Liver (tissue), 9 donors: ENCODE results near the gene ACVR1C. TPM values are rescaled to one million over a fixed set of nuclear protein-coding genes. Genes with fewer than 3 reads are reported as not detected.
"Not testable (repeated sequence)": the region's sequence is repeated elsewhere in the genome, so short reads cannot be mapped to it uniquely, and the experiment has no call there.

Experiments used
- DNase-seq: peaks from one replicate; pipeline ENCODE4 v3.0.0-alpha.2; 2017; ENCODE audit warnings: low spot score
- H3K27ac ChIP-seq, 2 donors: one replicate each; pipeline ENCODE4 v1.7.0; 2013; ENCODE audit warnings: inconsistent platforms in 2 of 2, low read length in 2 of 2, control low read depth in 1 of 2, low read depth in 1 of 2, mild to moderate bottlenecking in 1 of 2
- H3K27me3 ChIP-seq, 4 donors: one replicate each; pipeline versions ENCODE4 v1.6.1 to v1.7.0; 2013; ENCODE audit warnings: low read length in 3 of 4, inconsistent platforms in 1 of 4, mild to moderate bottlenecking in 1 of 4, moderate library complexity in 1 of 4; ENCODE audit not compliant: control insufficient read depth in 4 of 4, insufficient read depth in 4 of 4
- H3K36me3 ChIP-seq, 4 donors: one replicate each; pipeline versions ENCODE4 v1.6.1 to v1.7.0; 2013; ENCODE audit warnings: low read length in 3 of 4, mild to moderate bottlenecking in 3 of 4, low read depth in 1 of 4, moderate library complexity in 1 of 4; ENCODE audit not compliant: control insufficient read depth in 4 of 4, insufficient read depth in 3 of 4
- H3K4me1 ChIP-seq, 4 donors: one replicate each; pipeline versions ENCODE4 v1.6.1 to v1.7.0; 2013; ENCODE audit warnings: low read length in 3 of 4, mild to moderate bottlenecking in 3 of 4, moderate library complexity in 1 of 4; ENCODE audit not compliant: control insufficient read depth in 4 of 4, insufficient read depth in 4 of 4
- H3K4me3 ChIP-seq, 3 donors: one replicate each; pipeline versions ENCODE4 v1.6.1 to v1.7.0; 2013; ENCODE audit warnings: low read length in 3 of 3, control low read depth in 1 of 3, low read depth in 1 of 3, mild to moderate bottlenecking in 1 of 3
- H3K9ac ChIP-seq, 2 donors: one replicate each; pipeline ENCODE4 v1.7.0; 2013; ENCODE audit warnings: low read length in 2 of 2, mild to moderate bottlenecking in 2 of 2, moderate library complexity in 2 of 2, control low read depth in 1 of 2, low read depth in 1 of 2
- H3K9me3 ChIP-seq, 4 donors: one replicate each; pipeline versions ENCODE4 v1.6.1 to v1.7.0; 2013; ENCODE audit warnings: low read length in 3 of 4; ENCODE audit not compliant: control insufficient read depth in 4 of 4
- ATF3 ChIP-seq: IDR thresholded peaks from 2 replicates; pipeline ENCODE4 v1.6.1; 2016; ENCODE audit warnings: antibody characterized with exemption
- CTCF ChIP-seq: fragments of 150-350 bp; IDR thresholded peaks from 2 replicates; pipeline ENCODE4 v1.5.1; 2017; ENCODE audit warnings: improper control_type of control experiment, low read depth, low read length; ENCODE audit not compliant: missing input control
- EGR1 ChIP-seq, 2 donors: IDR thresholded peaks; 2 replicates each; pipeline ENCODE4 v1.6.1; 2016 to 2018; ENCODE audit warnings: antibody characterized with exemption in 2 of 2, low read depth in 2 of 2
- FOXA1 ChIP-seq: IDR thresholded peaks from 2 replicates; pipeline ENCODE4 v1.6.1; 2016; ENCODE audit warnings: antibody characterized with exemption
- FOXA2 ChIP-seq: IDR thresholded peaks from 2 replicates; pipeline ENCODE4 v1.6.1; 2016; ENCODE audit warnings: antibody characterized with exemption
- GABPA ChIP-seq, 2 donors: IDR thresholded peaks in 1 of 2; conservative IDR thresholded peaks in 1 of 2; 2 replicates each; pipeline ENCODE4 v1.6.1; 2016; ENCODE audit warnings: antibody characterized with exemption in 2 of 2, mild to moderate bottlenecking in 1 of 2, moderate library complexity in 1 of 2
- HNF4A ChIP-seq, 2 donors: conservative IDR thresholded peaks; 2 replicates each; pipeline ENCODE4 v1.6.1; 2016; ENCODE audit warnings: antibody characterized with exemption in 2 of 2, mild to moderate bottlenecking in 2 of 2
- HNF4G ChIP-seq: IDR thresholded peaks from 2 replicates; pipeline ENCODE4 v1.6.1; 2016; ENCODE audit warnings: antibody characterized with exemption
- JUND ChIP-seq, 2 donors: IDR thresholded peaks; 2 replicates each; pipeline ENCODE4 v1.6.1; 2016; ENCODE audit warnings: antibody characterized with exemption in 2 of 2
- MAX ChIP-seq: IDR thresholded peaks from 2 replicates; pipeline ENCODE4 v1.6.1; 2016; ENCODE audit warnings: antibody characterized with exemption
- NR2F2 ChIP-seq: IDR thresholded peaks from 2 replicates; pipeline ENCODE4 v1.6.1; 2016; ENCODE audit warnings: antibody characterized with exemption
- RAD21 ChIP-seq, 2 donors: IDR thresholded peaks; 2 replicates each; pipeline ENCODE4 v1.6.1; 2016; ENCODE audit warnings: antibody characterized with exemption in 2 of 2, mild to moderate bottlenecking in 2 of 2
- REST ChIP-seq: IDR thresholded peaks from 2 replicates; pipeline ENCODE4 v1.6.1; 2016; ENCODE audit warnings: antibody characterized with exemption, mild to moderate bottlenecking
- RXRA ChIP-seq, 2 donors: IDR thresholded peaks; 2 replicates each; pipeline ENCODE4 v1.6.1; 2017 to 2018; ENCODE audit warnings: antibody characterized with exemption in 2 of 2, mild to moderate bottlenecking in 1 of 2
- SP1 ChIP-seq: IDR thresholded peaks from 2 replicates; pipeline ENCODE4 v1.6.1; 2018; ENCODE audit warnings: antibody characterized with exemption, mild to moderate bottlenecking
- TAF1 ChIP-seq: conservative IDR thresholded peaks from 2 replicates; pipeline ENCODE4 v1.6.1; 2016; ENCODE audit warnings: antibody characterized with exemption, mild to moderate bottlenecking
- YY1 ChIP-seq: IDR thresholded peaks from 2 replicates; pipeline ENCODE4 v1.6.1; 2016; ENCODE audit warnings: antibody characterized with exemption, mild to moderate bottlenecking
- ZBTB33 ChIP-seq: IDR thresholded peaks from 2 replicates; pipeline ENCODE4 v1.6.1; 2016; ENCODE audit warnings: antibody characterized with exemption
- WGBS: extraction: QIAGEN DNeasy Blood & Tissue Kit; methylation state at CpG from one replicate; pipeline ENCODE4 v1.1.7; 2013; 5-methylcytosine and 5-hydroxymethylcytosine counted together
- polyA plus RNA-seq, 2 donors: library from polyadenylated mRNA; stranded (reverse) in 1 of 2; unstranded in 1 of 2; fragments of 200-250 nt in 1 of 2; fragments of >200 nt in 1 of 2; fragmentation: Nextera tagmentation in 1 of 2; extraction: Ambion mirVana in 1 of 2; gene quantifications; one replicate each; pipeline versions ENCODE4 v1.2.1 to v1.2.3, GENCODE V29; 2013 to 2015
- total RNA-seq, 2 donors: library from RNA; depleted of rRNA; stranded (reverse); fragments of >200 nt; gene quantifications; one replicate each; pipeline ENCODE4 v1.2.3, GENCODE V29; 2014
- donor health status: healthy.
- donor health status: healthy.
- donor health status: healthy.
- donor health status: healthy.
- donor health status: healthy.

The ACVR1C gene
- total and polyA plus RNA-seq, 4 donors: 0.19 to 2.5 (median 0.73) TPM

GRCh38 chr2:157572725-157573124 is 55.9 kb downstream of the ACVR1C start:
- no peaks in the 10 kb centered on the region for H3K27me3 ChIP-seq
- no peak overlapping the region for H3K9ac ChIP-seq
- no peaks in the 10 kb centered on the region for H3K4me1 ChIP-seq
- H3K9me3 ChIP-seq: no peaks in the 10 kb centered on the region
- H3K4me3 ChIP-seq: no peak overlapping the region
- DNase-seq: no peak
- 47% methylated on average over 2 of the region's 2 CpGs for WGBS
- no peaks in the 10 kb centered on the region for H3K36me3 ChIP-seq
- TF ChIP-seq GABPA (IDR thresholded peaks at IDR 0.05 in 1 of 2, conservative IDR thresholded peaks at IDR 0.05 in 1 of 2): no peak
- no peak for TF ChIP-seq FOXA2
- no peak for TF ChIP-seq RXRA (IDR thresholded peaks at IDR 0.05)
- TF ChIP-seq ATF3: no peak
- TF ChIP-seq HNF4A (conservative IDR thresholded peaks at IDR 0.05): no peak
- TF ChIP-seq JUND (IDR thresholded peaks at IDR 0.05): no peak
- no peak for TF ChIP-seq HNF4G
- no peak for TF ChIP-seq NR2F2
- no peak for TF ChIP-seq REST
- no peak for TF ChIP-seq MAX
- TF ChIP-seq FOXA1: no peak
- TF ChIP-seq TAF1: no peak
- no peak for TF ChIP-seq YY1
- peak; percentile 23 to 56 for TF ChIP-seq RAD21 (IDR thresholded peaks at IDR 0.05)
- TF ChIP-seq EGR1 (IDR thresholded peaks at IDR 0.05; ENCODE audit: low read depth in 2 of 2): no peak
- peak; percentile 40 for TF ChIP-seq CTCF
- no peak for TF ChIP-seq SP1
- no peak for TF ChIP-seq ZBTB33
- no peak overlapping the region for H3K27ac ChIP-seq

- H3K4me3 ChIP-seq, H3K27me3 ChIP-seq, H3K4me1 ChIP-seq, H3K36me3 ChIP-seq, H3K9me3 ChIP-seq, DNase-seq, H3K9ac ChIP-seq, H3K27ac ChIP-seq: not testable (repeated sequence)
- WGBS: 54% methylated on average over 12 of the region's 15 CpGs
Observed at GRCh38 chr2:157566623-157567022, 62.0 kb downstream of the ACVR1C start.

GRCh38 chr2:157566113-157566512 is 62.6 kb downstream of the ACVR1C start:
- H3K4me1 ChIP-seq, H3K36me3 ChIP-seq, DNase-seq, H3K27ac ChIP-seq, H3K9me3 ChIP-seq, H3K9ac ChIP-seq, H3K27me3 ChIP-seq, H3K4me3 ChIP-seq: not testable (repeated sequence)
- 95% methylated on average over 10 of the region's 10 CpGs for WGBS
